ENCODE data around the gene KIF11.

Gene KIF11

DNA sequence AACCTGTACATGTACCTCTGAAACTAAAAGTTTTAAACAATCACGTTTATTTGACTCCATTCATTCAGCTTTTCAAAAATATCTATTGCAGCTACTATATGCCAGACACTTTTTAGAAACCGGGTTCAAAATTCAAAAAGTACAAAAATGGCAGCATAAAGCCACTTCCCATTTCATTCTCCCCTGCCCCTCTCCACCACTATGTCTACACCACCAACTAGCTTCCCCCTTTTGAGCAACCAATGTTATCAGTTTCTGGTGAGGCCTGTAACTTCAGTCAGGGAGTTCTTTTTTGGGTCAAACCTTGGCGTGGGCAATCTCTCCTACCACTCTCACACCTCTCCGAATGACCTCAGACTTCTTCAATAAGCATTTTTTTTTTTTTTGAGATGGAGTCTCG is 85.3 kb downstream of the KIF11 start:
- DNase-seq (ENCODE audit: low read depth): no peak

GRCh38 chr10:92681306-92681834 is 88.4 kb downstream of the KIF11 start:
- no peak for DNase-seq (ENCODE audit: low read depth)

GRCh38 chr10:92688573-92688926 is 95.6 kb downstream of the KIF11 start:
- DNase-seq (ENCODE audit: low read depth): no peak

- peak; percentile 49 for DNase-seq (ENCODE audit: low read depth)
These were observed 96.2 kb downstream of the KIF11 start for GRCh38 chr10:92688927-92689662.

DNA sequence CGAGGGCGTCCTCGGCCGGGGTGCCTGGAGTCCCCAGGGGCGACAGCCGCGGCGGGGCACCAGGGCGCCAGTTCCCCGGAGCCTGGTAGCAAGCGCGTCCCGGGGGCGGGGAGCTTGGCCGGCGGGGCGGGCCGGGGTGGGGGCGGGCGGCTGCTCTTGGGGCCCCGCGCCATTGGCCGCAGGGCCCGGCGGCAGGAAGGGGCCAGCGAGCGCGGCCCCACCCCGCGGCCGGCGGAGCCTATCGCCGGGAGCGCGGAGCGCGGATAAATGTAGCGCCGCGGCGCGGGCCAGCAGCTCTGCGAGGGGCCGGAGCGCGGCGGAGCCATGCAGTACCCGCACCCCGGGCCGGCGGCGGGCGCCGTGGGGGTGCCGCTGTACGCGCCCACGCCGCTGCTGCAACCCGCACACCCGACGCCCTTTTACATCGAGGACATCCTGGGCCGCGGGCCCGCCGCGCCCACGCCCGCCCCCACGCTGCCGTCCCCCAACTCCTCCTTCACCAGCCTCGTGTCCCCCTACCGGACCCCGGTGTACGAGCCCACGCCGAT is 96.8 kb downstream of the KIF11 start, which contains the start of gene HHEX:
Gene HHEX (plus strand): TSS at position 293 of the 548 bp plus-strand sequence. CDS start 32 bp downstream, at position 325.
- peak; percentile 73 for DNase-seq (ENCODE audit: low read depth)

DNA sequence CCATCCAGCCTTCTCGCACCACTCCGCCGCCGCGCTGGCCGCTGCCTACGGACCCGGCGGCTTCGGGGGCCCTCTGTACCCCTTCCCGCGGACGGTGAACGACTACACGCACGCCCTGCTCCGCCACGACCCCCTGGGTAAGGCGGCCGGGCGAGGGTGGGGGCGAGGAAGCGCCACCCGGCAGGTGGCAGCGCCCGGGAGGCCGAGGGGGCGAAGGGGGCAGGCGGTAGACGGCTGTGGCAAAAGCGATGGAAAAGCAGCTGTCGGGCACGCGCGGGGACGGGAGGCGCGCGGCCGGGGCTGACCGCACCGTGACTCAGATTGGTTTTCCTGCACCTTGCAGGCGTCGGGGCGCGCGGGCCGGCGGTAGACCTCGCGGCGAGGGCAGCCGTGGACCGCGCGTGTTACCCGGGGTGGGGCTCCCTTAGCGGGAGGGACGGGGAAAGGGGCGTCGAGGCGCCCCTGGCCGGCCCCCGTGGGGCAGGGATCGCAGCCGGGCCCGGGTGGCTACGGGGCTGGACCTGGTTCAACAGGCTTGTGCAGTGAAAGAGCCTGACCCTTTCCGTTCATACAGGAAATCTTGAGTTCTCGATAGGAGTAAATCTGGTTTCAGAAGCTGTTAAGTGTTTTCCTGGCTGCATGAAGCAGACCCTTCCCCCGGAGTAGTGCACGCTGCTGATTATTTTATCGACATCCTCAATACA is 97.4 kb downstream of the KIF11 start:
- peak; percentile 73 for DNase-seq (ENCODE audit: low read depth)

- peak; percentile 37 for DNase-seq (ENCODE audit: low read depth)
These were observed 98.1 kb downstream of the KIF11 start for GRCh38 chr10:92690915-92691590.

- DNase-seq (ENCODE audit: low read depth): no peak
These were observed 98.7 kb downstream of the KIF11 start for GRCh38 chr10:92691591-92692079.

GRCh38 chr10:92692080-92692671 is 99.2 kb downstream of the KIF11 start:
- no peak for DNase-seq (ENCODE audit: low read depth)

GRCh38 chr10:92692697-92693533 is 100.0 kb downstream of the KIF11 start:
- DNase-seq (ENCODE audit: low read depth): no peak

- no peak for DNase-seq (ENCODE audit: low read depth)
These were observed 100.6 kb downstream of the KIF11 start for GRCh38 chr10:92693534-92693893.

GRCh38 chr10:92695679-92696605 is 103.0 kb downstream of the KIF11 start:
- DNase-seq (ENCODE audit: low read depth): peak; percentile 59

DNA sequence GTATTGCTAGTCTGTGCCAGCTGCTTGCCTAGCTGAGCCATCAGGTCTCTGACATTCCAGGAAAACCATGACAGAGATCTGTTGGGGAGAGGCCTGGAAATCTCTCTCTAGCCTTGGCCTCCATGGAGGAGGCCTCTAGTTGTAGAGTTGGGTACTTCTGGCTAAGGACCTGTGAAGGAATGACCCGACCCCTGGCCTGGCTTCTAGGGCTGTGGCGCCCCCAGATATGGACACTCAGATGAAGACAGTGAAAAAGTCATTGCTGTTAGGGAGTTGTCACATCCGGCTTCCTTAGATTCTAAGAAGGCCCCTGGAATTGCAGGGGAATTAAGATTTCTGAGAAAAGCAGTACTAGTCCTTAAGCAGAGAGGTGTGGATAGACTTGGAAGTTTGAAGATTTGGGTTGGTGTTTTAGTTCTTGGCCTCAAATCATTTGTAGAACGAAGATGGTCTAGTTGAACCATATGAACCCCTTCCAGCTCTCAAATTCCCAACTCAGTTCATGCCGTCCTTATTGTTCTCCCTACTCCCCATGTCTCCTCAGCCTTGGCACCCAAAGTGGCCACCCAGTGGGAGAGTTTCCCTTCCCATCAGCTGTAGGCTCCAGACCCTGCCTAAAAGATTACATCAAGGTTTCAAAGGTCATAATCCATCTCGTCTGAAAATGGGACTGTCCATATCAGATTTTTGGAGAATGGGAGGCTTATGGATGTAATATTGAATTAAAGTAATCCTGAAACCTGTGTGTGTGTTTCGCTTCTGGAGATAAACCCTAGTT is 103.9 kb downstream of the KIF11 start:
- no peak for DNase-seq (ENCODE audit: low read depth)

DNA sequence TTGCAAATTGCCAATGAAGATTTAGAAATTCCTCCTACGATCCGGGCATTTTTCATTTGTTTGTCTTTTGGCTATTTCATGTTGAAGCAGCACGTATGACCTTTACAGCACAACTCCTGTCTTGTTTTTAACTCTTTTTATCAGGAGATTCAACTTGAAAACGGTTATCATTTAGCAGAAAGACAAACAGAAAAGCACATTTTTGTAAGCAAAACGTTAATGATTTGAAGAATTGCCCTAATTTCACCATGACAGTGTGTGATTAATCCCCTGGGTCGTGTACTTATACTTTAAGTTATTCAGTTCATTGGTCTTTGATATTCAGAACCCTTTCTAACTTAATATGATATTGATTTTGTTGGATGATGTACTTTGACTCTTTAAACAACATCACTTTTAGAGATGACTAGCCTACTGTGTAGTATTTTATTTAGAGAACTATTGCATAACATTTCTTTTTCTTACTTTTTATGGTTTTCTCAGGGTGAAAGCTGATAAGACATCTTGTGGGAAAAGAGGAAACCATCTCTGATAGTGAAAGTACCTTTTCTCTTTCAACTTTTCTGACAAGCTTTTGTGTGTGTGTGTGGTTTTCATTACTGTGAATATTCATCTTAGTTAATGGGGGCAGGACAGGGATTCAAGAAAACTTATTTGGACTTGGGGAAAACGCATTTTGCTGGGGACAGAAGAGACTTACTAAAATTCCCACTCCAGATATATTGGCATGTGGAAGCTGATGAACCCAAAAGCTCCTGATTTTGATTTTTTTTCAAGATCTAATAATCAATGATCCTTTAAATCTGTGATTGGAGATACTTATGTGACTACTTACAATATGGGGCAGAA is 105.0 kb downstream of the KIF11 start:
- peak; percentile 80 for DNase-seq (ENCODE audit: low read depth)

DNA sequence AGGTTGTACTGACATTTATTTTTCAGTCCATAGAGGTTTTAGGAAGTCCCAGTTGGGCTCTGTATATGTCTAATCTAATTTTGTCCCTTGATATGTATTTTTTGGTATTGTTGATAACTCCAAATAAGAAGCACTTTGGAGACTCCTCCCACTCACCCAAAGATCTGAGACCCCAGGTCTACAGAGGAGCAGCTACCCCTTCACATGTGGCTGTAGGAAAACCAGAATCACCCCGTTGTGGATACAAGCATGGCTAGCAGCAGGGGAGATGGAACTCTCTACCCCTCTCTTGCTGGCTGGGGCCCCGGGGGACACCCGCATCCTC is 106.2 kb downstream of the KIF11 start:
- DNase-seq (ENCODE audit: low read depth): no peak

GRCh38 chr10:92699518-92700381 is 106.8 kb downstream of the KIF11 start:
- DNase-seq (ENCODE audit: low read depth): no peak

GRCh38 chr10:92702301-92702916 is 109.5 kb downstream of the KIF11 start:
- no peak for DNase-seq (ENCODE audit: low read depth)

All from amniotic epithelial cell (primary cell).